NAMALWA (cell line): Measurements from ENCODE around the gene HDLBP.
"Not testable (repeated sequence)": the region's sequence is repeated elsewhere in the genome, so short reads cannot be mapped to it uniquely, and the experiment has no call there.

Experiments
- DNase-seq: peaks from one replicate; pipeline ENCODE4 v3.0.0-alpha.2; 2015; ENCODE audit warnings: low spot score

HDLBP gene

GRCh38 chr2:241209271-241209670, 106.2 kb downstream of the HDLBP start:
- no peak for DNase-seq

GRCh38 chr2:241208058-241208457, 107.4 kb downstream of the HDLBP start:
- no peak for DNase-seq

- no peak for DNase-seq
These were observed 107.8 kb downstream of the HDLBP start for GRCh38 chr2:241207641-241208040.

- DNase-seq: no peak
These were observed 108.3 kb downstream of the HDLBP start for GRCh38 chr2:241207151-241207550.

GRCh38 chr2:241205086-241205485, 110.4 kb downstream of the HDLBP start:
- no peak for DNase-seq

GRCh38 chr2:241204490-241204889, 111.0 kb downstream of the HDLBP start:
- no peak for DNase-seq

GRCh38 chr2:241204010-241204384, 111.5 kb downstream of the HDLBP start:
- no peak for DNase-seq

GRCh38 chr2:241203218-241204009, 112.1 kb downstream of the HDLBP start:
- no peak for DNase-seq

- DNase-seq: no peak
These were observed 112.8 kb downstream of the HDLBP start for GRCh38 chr2:241202681-241203080.

- DNase-seq: no peak
These were observed 113.2 kb downstream of the HDLBP start for GRCh38 chr2:241202268-241202585.

- no peak for DNase-seq
These were observed 113.8 kb downstream of the HDLBP start for GRCh38 chr2:241201445-241202267.

- DNase-seq: no peak
These were observed 114.6 kb downstream of the HDLBP start for GRCh38 chr2:241200822-241201395.

- no peak for DNase-seq
These were observed 115.3 kb downstream of the HDLBP start for GRCh38 chr2:241199897-241200821.

- DNase-seq: no peak
These were observed 116.2 kb downstream of the HDLBP start for GRCh38 chr2:241199286-241199685.

- no peak for DNase-seq
These were observed 116.8 kb downstream of the HDLBP start for GRCh38 chr2:241198381-241199279.

GRCh38 chr2:241197947-241198346, 117.5 kb downstream of the HDLBP start:
- DNase-seq: no peak

- DNase-seq: not testable (repeated sequence)
These were observed 118.2 kb downstream of the HDLBP start for GRCh38 chr2:241197246-241197645.

GRCh38 chr2:241195506-241196130, 119.9 kb downstream of the HDLBP start:
- no peak for DNase-seq

- no peak for DNase-seq
These were observed 120.7 kb downstream of the HDLBP start for GRCh38 chr2:241194811-241195210.

GRCh38 chr2:241193271-241193670, 122.2 kb downstream of the HDLBP start:
- no peak for DNase-seq
